Thyroid gland (tissue), 4 donors: ENCODE results near the gene ADCY1. TPM values are rescaled to one million over a fixed set of nuclear protein-coding genes. Genes with fewer than 3 reads are reported as not detected.

ENCODE experiments used
- DNase-seq, 2 donors: peaks; one replicate each; pipeline ENCODE4 v3.0.0-alpha.2; 2019
- H3K27ac ChIP-seq, 3 donors: fragments of 200-600 bp; sonication (generic); 1 replicate in 2 of 3; 2 replicates in 1 of 3; pipeline ENCODE4 v1.5.1; 2016 to 2019; ENCODE audit warnings: mild to moderate bottlenecking in 1 of 3, moderate library complexity in 1 of 3
- H3K27me3 ChIP-seq: fragments of 200-600 bp; sonication (generic); one replicate; pipeline ENCODE4 v1.5.1; 2019
- H3K36me3 ChIP-seq, 2 donors: fragments of 200-600 bp; sonication (generic); one replicate each; pipeline ENCODE4 v1.5.1; 2016 to 2019
- H3K4me1 ChIP-seq, 2 donors: fragments of 200-600 bp; sonication (generic); one replicate each; pipeline ENCODE4 v1.5.1; 2017 to 2019
- H3K4me3 ChIP-seq, 3 donors: fragments of 200-600 bp; sonication (generic); replicated peaks in 1 of 3; 1 replicate in 2 of 3; 2 replicates in 1 of 3; pipeline ENCODE4 v1.5.1; 2016; ENCODE audit warnings: mild to moderate bottlenecking in 1 of 3
- H3K9me3 ChIP-seq: fragments of 200-600 bp; sonication (generic); one replicate; pipeline ENCODE4 v1.5.1; 2017
- POLR2A ChIP-seq, 2 donors: fragments of 450-650 bp; IDR thresholded peaks; one replicate each; pipeline ENCODE4 v1.6.1; 2017; ENCODE audit warnings: antibody characterized with exemption in 2 of 2, mild to moderate bottlenecking in 2 of 2, moderate library complexity in 1 of 2
- WGBS, 2 donors: methylation state at CpG; one replicate each; pipeline ENCODE4 v1.1.5; 2017; 5-methylcytosine and 5-hydroxymethylcytosine counted together
- intact Hi-C: fragments of 100-400 bp; cut with DNase I; formaldehyde crosslinking; loops from one replicate; pipeline ENCODE4 v1.15.1; 2023
- total RNA-seq, 4 donors: library from RNA; depleted of rRNA; stranded (reverse); fragments of >200 nt; gene quantifications; one replicate each; pipeline ENCODE4 v1.2.3, GENCODE V29; 2016
- TF ChIP-seq, protein P1 (sequence below), 6 experiments: fragments of 200-600 bp in 3 of 6; fragments of 450-650 bp in 3 of 6; sonication (generic) in 3 of 6; IDR thresholded peaks; one replicate each; pipeline ENCODE4 v1.5.1; 2016 to 2019; ENCODE audit warnings: antibody characterized with exemption in 6 of 6, mild to moderate bottlenecking in 2 of 6, inconsistent platforms in 1 of 6, moderate library complexity in 1 of 6

Gene ADCY1
- total RNA-seq, 4 donors from 2014 or later, result 5.8 to 11.6 (median 7.7) TPM

DNA sequence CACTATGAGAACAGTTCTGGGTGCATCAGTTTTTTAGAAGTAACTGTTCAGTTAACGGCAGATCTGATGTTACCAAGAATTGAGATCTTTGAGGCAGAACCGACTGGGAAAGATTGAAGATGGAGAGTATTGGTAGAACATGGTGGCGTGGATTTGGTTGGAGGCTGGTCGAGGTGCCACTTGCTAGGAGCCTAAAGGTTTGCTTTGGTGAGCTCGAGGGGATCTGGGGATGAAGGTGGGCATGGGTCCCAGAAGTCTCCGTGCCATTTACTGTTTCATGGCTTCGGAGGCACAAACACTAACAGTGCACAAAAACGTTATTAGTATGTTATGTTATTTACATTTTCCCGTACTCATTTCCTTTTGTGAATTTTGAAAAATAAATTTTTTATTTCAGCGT is 81.4 kb downstream of the ADCY1 start:
- H3K9me3 ChIP-seq, result no peaks in the 10 kb centered on the region
- WGBS, 2 donors, result 94 to 95% methylated on average over 10 of the region's 10 CpGs
- DNase-seq, result no peak

DNA sequence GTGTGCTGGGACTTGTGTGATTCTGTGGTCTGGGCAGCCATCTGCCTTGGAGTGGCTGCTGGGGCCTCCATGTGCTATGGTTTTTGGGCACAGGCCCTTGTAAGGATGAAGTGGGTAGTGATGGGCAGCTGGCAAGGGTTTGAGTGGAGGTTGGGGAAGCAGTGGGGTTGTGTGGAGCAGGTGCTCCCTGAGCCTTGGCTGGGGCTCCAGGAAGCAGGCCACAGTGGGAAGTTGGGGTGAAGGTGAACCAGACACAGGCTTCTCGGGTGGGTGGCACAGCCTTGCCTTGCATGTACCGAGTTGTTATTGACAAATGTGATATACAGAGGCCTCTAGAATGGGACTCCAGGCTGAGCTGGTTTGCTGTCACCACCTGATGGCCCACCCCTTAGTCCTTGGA is 82.3 kb downstream of the ADCY1 start:
- WGBS, 2 donors, result 92 to 97% methylated on average over 2 of the region's 2 CpGs
- no peaks in the 10 kb centered on the region for H3K27me3 ChIP-seq
- no peaks in the 10 kb centered on the region for H3K4me1 ChIP-seq
- no peak overlapping the region for H3K4me3 ChIP-seq
- TF ChIP-seq POLR2A (IDR thresholded peaks at IDR 0.05), result no peak
- TF ChIP-seq, protein P1, sequence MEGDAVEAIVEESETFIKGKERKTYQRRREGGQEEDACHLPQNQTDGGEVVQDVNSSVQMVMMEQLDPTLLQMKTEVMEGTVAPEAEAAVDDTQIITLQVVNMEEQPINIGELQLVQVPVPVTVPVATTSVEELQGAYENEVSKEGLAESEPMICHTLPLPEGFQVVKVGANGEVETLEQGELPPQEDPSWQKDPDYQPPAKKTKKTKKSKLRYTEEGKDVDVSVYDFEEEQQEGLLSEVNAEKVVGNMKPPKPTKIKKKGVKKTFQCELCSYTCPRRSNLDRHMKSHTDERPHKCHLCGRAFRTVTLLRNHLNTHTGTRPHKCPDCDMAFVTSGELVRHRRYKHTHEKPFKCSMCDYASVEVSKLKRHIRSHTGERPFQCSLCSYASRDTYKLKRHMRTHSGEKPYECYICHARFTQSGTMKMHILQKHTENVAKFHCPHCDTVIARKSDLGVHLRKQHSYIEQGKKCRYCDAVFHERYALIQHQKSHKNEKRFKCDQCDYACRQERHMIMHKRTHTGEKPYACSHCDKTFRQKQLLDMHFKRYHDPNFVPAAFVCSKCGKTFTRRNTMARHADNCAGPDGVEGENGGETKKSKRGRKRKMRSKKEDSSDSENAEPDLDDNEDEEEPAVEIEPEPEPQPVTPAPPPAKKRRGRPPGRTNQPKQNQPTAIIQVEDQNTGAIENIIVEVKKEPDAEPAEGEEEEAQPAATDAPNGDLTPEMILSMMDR (IDR thresholded peaks at IDR 0.05), result no peak
- no peaks in the 10 kb centered on the region for H3K36me3 ChIP-seq
- DNase-seq, result no peak
- intact Hi-C loops, result no loop called here
- no peak overlapping the region for H3K27ac ChIP-seq
- no peaks in the 10 kb centered on the region for H3K9me3 ChIP-seq

More for the DNA sequence above, 81.4 kb downstream of the ADCY1 start:
- H3K36me3 ChIP-seq, result no peaks in the 10 kb centered on the region
- H3K27ac ChIP-seq, result no peak overlapping the region
- no peak overlapping the region for H3K4me3 ChIP-seq
- no peak for TF ChIP-seq POLR2A (IDR thresholded peaks at IDR 0.05)
- TF ChIP-seq, protein P1 (IDR thresholded peaks at IDR 0.05), result no peak
- intact Hi-C loops, result no loop called here
- no peaks in the 10 kb centered on the region for H3K4me1 ChIP-seq
- H3K27me3 ChIP-seq, result no peaks in the 10 kb centered on the region

DNA sequence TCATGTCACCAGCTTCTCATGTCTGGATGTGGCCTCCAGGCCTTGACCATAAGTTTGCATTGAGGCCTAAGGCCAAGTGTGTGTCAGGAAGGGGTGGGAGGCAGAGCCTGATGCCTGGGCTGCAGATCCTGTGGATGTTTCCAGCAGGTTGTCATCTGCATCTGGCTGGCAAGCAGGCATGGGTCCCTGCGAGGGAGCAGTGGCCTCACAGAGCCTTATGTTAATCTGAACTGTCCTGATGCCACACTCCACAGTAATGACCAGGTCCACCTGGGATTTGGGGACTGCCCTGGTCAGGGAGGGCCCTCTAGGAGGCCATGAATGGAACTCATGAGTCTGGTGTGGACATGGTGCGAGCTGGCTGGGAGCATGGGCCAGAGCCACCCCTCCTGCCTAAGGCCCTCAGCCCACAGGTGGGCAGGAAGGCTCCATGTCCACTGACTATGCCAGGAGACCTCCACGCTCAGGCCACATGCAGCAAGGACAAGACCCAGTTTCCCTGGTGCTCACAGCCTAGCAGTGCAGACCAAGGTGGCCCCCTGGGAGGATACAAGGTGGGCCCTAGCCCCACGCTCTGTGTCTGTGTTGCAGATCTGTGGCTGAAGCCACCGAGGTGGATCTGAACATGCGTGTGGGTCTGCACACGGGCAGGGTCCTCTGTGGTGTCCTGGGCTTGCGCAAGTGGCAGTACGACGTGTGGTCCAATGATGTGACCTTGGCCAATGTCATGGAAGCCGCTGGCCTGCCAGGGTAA is 83.1 kb downstream of the ADCY1 start:
- no peaks in the 10 kb centered on the region for H3K27me3 ChIP-seq
- intact Hi-C loops, result no loop called here
- DNase-seq, result no peak
- no peaks in the 10 kb centered on the region for H3K4me1 ChIP-seq
- H3K27ac ChIP-seq, result no peak overlapping the region
- TF ChIP-seq, protein P1 (IDR thresholded peaks at IDR 0.05), result no peak
- no peak for TF ChIP-seq POLR2A (IDR thresholded peaks at IDR 0.05)
- H3K36me3 ChIP-seq, result no peaks in the 10 kb centered on the region
- H3K9me3 ChIP-seq, result no peaks in the 10 kb centered on the region
- no peak overlapping the region for H3K4me3 ChIP-seq
- WGBS, 2 donors, result 96 to 97% methylated on average over 3 to 11 of the region's 11 CpGs

DNA sequence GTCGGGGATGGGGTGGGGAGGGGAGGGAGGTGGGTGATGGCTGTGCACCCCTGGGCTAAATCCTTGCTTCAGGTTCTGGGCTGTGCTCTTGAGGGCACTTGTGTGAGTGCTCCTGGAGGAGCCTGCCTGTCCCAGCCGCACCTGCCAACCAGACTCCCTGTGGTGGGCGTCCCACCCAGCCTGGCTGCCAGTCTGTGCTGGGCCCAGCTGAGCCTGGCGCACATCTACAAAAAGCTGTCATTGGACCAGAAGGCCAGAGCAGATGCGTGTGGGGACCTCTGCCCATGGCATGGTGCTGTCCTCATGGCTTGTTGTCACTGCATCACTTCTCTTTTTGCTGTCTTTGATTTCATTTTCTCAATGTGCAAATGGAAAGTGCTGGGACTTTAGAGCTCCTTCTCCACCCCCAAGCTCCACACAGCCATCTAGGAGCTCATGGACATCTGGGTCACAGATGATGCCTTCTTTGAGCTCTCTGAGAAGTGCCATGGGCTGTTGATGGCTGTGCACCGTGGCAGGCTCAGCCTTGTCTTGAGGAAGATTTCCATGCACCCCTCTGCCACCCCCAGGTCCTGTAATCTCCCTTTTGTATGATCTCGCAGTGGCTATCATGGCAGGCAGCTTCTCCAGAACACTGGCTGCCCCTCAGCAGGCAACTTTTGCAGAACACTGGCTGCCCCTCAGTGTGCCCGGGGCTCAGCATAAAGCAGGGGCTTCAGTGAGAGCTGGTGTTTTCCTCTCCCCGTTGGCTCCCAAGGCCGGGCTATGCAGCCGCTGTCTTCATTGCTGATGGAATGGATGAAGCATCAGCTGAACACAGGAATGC is 83.9 kb downstream of the ADCY1 start:
- no peaks in the 10 kb centered on the region for H3K9me3 ChIP-seq
- no peaks in the 10 kb centered on the region for H3K27me3 ChIP-seq
- no peak for DNase-seq
- TF ChIP-seq, protein P1 (IDR thresholded peaks at IDR 0.05), result no peak
- TF ChIP-seq POLR2A (IDR thresholded peaks at IDR 0.05), result no peak
- 88 to 91% methylated on average over 6 to 8 of the region's 11 CpGs for whole genome bisulfite sequencing, 2 donors
- H3K36me3 ChIP-seq, result no peaks in the 10 kb centered on the region
- H3K27ac ChIP-seq, result no peak overlapping the region
- no peak overlapping the region for H3K4me3 ChIP-seq
- no peaks in the 10 kb centered on the region for H3K4me1 ChIP-seq
- intact Hi-C loops, result no loop called here
